ENCODE data around the gene PAQR5.

The PAQR5 gene

DNA sequence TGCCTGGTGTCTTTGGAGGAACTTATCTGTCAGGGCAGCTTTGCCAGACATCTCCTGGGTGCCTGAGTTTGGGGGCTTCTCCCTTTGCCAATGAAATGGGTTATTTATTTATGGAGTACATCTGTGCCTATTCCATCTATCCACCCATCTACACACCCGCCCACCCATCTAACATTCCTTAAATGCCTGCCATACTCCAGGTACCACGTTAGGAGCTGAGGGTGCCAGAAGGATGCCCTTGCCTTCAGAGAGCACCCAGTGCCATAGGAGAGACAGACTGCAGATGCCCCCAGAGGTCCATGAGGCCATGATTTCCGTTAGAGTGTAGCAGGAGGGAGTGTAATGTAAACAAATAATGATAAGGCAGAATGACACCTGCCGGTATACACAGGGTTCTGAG, 93.6 kb downstream of the PAQR5 start:
- DNase-seq (ENCODE audit: low read depth), result no peak

DNA sequence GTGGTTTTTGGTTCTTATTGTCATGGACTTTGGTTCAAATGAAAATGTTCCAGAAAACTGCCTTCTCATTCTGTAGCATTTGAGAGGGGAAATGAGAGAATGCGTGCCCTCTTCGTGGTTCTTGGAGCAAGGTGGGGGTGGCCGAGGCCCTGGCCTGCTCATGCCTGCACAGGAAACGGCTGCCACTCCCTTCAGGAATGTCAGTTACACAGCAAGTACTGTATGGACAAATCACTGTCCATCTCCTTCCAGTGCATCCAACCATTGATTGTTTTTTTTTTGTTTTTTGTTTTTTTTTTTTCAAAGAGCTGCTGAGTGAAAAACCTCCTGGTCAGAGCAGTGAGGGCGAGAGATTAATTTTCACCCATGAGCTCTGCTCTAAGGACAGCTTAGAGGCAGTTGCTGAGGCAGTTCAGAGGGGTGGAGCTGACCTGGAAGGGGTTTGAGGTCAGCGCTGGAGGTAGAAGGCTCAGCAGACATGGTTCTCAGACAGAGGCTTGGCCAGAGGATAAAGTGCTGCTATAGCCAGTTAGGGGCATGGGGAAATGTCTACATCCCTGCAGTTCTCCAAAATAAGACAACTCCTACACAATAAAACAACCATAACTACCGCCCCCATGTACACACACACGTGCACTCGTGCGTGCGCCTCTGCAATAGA, 95.2 kb downstream of the PAQR5 start:
- DNase-seq (ENCODE audit: low read depth), result no peak

DNA sequence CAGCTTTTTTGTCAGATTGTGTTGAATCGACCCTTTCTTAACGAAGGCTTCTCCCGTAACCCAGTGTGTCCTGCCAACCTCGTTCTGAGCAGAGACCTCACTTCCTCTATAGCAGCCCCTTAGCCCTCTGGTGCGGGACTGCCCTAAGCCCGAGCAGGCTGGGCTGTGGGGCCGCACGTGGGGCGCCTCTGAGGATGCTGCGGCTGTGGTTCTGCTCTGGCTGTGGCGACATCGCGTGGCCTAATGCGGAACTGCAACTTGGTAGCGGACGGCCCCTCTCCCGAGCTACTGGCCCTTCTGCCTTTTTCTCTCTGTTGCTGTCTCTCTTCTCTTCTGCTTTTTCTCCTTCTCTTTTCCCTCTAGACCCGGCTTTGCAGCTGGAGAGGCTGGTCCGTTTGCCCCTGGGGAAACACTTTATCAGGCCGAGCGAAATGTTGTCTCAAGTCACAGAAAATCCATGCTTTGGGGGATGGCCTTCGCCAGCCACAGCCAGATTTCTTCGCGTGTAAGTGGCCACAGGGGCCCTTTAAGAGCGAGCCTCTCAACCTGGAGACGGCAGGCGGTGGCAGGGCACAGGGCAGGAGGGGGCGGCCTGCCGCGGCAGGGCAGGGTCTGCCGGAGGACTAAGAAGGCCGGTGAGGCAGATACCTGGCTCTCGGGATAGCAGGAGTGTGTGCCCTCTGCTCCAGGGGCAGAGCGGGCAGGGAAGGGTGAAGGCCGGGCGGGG, 96.0 kb downstream of the PAQR5 start:
- peak; percentile 67 for DNase-seq (ENCODE audit: low read depth)

GRCh38 chr15:69395460-69395859, 96.7 kb downstream of the PAQR5 start:
- DNase-seq (ENCODE audit: low read depth), result no peak

GRCh38 chr15:69395991-69396390, 97.3 kb downstream of the PAQR5 start:
- no peak for DNase-seq (ENCODE audit: low read depth)

DNA sequence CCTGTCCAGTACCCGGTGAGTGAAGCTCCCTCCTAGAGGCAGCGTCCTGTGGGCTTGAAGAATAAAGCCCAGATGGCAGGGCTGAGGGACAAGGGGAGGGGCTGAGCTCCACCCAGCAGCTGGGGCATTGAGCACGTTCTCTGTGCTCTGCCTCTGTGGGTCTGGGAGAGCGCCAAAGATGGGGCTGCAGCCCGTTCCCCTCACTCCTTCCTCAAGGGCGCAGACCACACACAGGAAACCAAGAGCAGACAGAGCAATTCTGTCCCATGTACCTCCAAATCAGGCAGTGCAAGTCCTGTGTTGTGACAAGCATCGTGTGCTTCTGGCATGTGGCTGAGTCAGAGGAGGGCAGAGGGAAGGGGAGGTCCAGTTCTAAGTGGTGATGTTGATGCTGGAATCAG, 99.8 kb downstream of the PAQR5 start:
- DNase-seq (ENCODE audit: low read depth), result no peak

GRCh38 chr15:69400850-69401249, 102.1 kb downstream of the PAQR5 start:
- no peak for DNase-seq (ENCODE audit: low read depth)

DNA sequence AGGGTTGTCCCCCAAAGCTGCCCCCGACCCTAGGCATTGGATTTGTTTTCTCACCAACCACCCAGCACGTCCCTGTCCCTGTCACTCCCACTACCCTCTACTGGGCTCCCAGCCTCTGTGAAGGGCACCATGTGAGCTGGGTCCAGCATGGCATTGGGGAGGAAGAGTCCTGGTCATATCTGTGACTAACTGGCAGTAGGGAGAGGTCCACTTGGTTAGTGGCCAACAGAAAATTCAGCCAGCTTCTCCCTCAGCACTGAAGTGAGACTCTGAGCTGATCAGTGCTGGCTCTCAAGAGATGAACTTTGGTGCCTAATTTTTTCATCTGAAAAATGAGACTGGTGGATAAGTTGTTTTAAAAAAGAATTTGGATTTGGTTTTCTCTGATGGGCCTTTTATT, 104.1 kb downstream of the PAQR5 start:
- DNase-seq (ENCODE audit: low read depth), result no peak

DNA sequence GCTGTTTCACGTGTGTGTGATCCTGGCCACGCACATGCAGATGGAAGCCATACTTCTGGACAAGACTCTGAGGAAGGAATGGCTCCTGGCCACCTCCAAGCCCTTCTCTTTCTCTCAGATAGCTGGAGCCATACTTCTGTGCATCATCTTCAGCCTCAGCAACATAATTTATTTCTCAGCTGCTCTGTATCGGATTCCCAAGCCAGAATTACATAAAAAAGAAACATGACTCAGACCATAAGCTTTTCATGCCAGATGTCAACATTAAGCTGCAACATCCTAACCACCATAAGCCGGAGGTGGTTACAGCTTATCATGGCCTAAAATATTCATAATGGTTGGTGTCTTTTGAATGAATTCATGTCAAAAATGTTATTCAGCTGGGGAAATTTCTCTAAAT, 104.9 kb downstream of the PAQR5 start:
- DNase-seq (ENCODE audit: low read depth), result no peak

GRCh38 chr15:69405110-69405509, 106.4 kb downstream of the PAQR5 start:
- no peak for DNase-seq (ENCODE audit: low read depth)

DNA sequence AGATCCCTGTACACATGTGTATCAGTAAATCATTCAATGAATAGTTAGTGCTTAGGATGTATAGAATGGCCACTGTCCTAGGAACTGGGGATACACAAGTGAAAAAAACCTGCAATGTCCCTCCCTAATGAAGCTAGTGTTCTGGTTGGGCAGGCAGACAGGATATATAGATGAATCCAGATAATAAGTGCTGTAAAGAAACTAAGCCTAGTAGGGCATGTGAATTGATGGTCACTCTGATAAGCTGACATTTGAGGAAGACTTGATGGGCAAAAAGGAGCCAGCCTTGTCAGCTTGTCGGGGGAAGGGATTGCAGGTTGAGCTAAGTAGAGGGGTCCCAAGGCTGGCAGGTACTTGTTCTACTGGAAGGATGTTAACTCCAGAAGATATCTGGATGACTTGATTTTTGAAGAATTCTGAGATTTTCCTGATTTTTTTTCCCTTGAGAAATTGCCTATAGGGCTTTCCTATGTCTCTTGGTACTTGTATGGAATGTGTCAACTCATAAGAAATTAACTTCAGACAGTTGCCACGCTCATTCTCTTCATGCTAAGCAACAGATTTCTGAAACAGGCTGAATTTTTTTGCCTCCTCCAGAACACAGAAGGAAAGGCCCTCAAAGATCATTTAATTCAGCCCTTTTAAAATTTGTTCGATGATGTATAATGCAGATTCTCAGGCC, 109.1 kb downstream of the PAQR5 start:
- DNase-seq (ENCODE audit: low read depth), result no peak

DNA sequence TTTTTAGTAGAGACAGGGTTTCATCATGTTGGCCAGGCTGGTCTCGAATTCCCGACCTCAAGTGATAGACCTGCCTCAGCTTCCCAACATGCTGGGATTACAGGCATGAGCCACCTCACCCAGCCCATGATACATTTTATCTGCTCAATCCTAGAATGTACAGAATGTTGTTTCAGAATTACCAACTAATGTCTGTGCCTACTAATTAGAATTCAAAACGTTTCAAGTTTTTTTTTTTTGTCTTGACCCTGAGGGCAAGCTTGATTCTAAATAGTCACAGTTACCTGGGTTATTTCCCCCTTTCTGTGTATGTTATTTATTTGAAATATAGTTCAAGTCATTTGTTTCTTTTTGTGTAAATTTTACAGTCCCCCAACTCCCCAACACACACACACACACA, 110.1 kb downstream of the PAQR5 start:
- DNase-seq (ENCODE audit: low read depth), result no peak

DNA sequence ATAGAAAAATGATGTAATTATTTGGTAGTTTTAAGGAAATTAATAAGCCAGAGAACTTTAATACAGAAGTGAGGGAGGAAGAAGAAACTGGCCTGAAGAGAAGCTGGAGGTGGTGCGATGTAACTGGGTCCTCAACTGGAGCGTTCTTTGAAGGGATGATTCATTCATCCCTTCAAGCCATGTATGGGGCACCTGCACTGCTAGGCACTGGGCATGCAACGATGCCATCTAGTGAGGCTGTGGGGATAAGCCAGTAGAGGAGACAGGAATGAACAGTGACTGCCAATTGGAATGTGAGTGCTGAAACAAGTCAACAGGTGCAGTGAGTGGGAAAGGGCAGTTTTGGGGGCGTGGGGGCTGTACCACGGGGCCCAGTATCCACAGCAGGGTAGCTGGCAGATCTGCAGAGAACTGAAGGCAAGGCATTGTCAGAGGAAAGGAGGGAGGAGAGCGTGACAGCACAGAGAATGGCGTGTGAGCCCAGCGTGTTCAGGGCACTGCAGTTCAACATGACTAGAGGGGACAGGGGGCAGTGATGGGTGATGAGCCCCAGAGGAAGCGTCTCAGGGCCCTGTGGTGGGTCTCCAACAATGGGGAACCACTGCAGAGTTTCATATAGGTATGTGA, 111.6 kb downstream of the PAQR5 start:
- DNase-seq (ENCODE audit: low read depth), result no peak

GRCh38 chr15:69412274-69412673, 113.6 kb downstream of the PAQR5 start:
- DNase-seq (ENCODE audit: low read depth), result no peak

- no peak for DNase-seq (ENCODE audit: low read depth)
These were observed 114.0 kb downstream of the PAQR5 start for GRCh38 chr15:69412701-69413100.

GRCh38 chr15:69413822-69414700, 115.3 kb downstream of the PAQR5 start, which contains the start of gene KIF23:
TSS of gene KIF23 (plus strand) at chr15:69414349. CDS start at chr15:69414466, 117 bp downstream.
- peak; percentile 91 for DNase-seq (ENCODE audit: low read depth)

DNA sequence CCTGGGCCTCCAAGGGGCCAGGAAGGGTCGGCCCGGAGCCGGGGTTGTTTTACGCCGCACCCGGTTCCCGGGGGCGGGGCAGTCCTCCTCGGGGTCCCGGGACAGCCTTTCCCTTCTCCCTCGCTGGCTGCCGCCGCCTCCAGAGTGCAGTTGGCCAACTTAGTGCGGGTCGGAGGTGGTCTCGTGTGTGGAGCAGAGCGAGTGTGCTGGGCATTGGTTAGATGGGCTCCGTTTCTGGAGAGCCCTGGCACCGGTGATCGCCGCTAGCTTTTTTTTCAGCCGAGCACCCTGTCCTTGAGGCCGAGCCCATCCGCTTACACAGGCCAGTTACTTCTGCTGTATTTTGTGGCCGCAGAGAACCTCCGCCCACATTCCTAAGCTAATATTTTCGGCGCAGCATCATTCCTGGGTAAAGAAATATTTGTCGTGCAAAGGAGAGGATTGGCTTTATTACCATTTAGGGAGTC, 116.0 kb downstream of the PAQR5 start:
- DNase-seq (ENCODE audit: low read depth), result no peak

- no peak for DNase-seq (ENCODE audit: low read depth)
These were observed 116.7 kb downstream of the PAQR5 start for GRCh38 chr15:69415381-69415780.

GRCh38 chr15:69417581-69417980, 118.9 kb downstream of the PAQR5 start:
- no peak for DNase-seq (ENCODE audit: low read depth)

DNA sequence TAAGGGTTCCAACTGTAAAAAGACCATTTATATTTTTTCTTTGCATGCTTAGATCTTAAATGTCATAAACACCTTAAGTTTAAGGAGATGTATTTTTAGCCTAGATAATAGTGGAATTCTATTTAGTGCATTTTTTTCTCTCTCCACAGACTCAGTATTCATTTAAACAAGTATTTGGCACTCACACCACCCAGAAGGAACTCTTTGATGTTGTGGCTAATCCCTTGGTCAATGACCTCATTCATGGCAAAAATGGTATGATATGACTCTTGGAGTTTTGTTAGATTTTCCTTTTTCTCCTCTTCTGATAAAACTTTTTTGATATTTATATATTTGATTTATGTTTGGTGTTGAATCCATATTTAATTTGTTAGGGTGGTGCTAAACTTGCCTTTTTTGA, 122.8 kb downstream of the PAQR5 start:
- no peak for DNase-seq (ENCODE audit: low read depth)

DNA sequence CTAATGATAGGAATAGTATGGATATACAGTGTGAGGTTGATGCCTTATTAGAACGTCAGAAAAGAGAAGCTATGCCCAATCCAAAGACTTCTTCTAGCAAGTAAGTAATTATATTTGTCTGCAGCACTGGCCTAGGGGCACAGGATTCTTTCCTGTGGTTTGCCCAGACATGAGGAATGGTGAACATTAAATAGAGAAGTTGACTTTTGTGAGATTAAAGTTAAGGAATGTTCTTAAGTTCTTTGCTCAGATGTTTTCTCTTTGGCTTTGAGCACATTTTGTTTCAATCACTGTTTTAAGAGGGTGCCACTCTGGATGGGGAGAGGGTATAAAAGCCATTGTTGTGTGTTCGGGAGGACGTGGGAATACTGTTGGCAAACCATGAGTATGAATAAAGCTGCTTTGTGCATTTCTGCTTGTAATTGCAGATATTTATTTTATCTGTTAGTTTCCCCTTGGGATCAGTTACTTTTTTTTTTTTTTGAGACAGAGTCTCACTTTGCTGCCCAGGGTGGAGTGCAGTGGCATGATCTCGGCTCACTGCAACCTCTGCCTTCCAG, 123.7 kb downstream of the PAQR5 start:
- DNase-seq (ENCODE audit: low read depth), result no peak
